Ascending aorta (tissue), 2 donors: ENCODE data around the gene IGF2. TPM values are rescaled to one million over a fixed set of nuclear protein-coding genes. Genes with fewer than 3 reads are reported as not detected.

Experiments used
- DNase-seq, 2 donors: peaks; one replicate each; pipeline ENCODE4 v3.0.0-alpha.2; 2019; ENCODE audit warnings: low spot score in 2 of 2
- H3K27ac ChIP-seq, 2 donors: fragments of 200-600 bp; sonication (generic); one replicate each; pipeline ENCODE4 v1.5.1; 2016 to 2017; ENCODE audit warnings: mild to moderate bottlenecking in 1 of 2
- H3K27me3 ChIP-seq: fragments of 200-600 bp; sonication (generic); one replicate; pipeline ENCODE4 v1.5.1; 2017
- H3K36me3 ChIP-seq, 2 donors: fragments of 200-600 bp; sonication (generic); one replicate each; pipeline ENCODE4 v1.5.1; 2016
- H3K4me1 ChIP-seq, 2 donors: fragments of 200-600 bp; sonication (generic); one replicate each; pipeline ENCODE4 v1.5.1; 2016 to 2017; ENCODE audit warnings: mild to moderate bottlenecking in 1 of 2
- H3K4me3 ChIP-seq, 2 donors: fragments of 200-600 bp; sonication (generic); one replicate each; pipeline ENCODE4 v1.5.1; 2016 to 2017; ENCODE audit warnings: mild to moderate bottlenecking in 1 of 2
- H3K9me3 ChIP-seq, 2 donors: fragments of 200-600 bp; sonication (generic); one replicate each; pipeline ENCODE4 v1.5.1; 2016
- intact Hi-C: fragments of 100-400 bp; cut with DNase I; formaldehyde crosslinking; loops from one replicate; pipeline ENCODE4 v1.15.1; 2023
- total RNA-seq: library from RNA; depleted of rRNA; stranded (reverse); fragments of >200 nt; gene quantifications from one replicate; pipeline ENCODE4 v1.1.0, GENCODE V29; 2016
- TF ChIP-seq, protein P1 (sequence below), 3 experiments: fragments of 200-600 bp in 2 of 3; fragments of 450-650 bp in 1 of 3; sonication (generic) in 2 of 3; IDR thresholded peaks; one replicate each; pipeline ENCODE4 v1.5.1; 2016 to 2019; ENCODE audit warnings: antibody characterized with exemption in 3 of 3, mild to moderate bottlenecking in 1 of 3, moderate library complexity in 1 of 3

The IGF2 gene
- total RNA-seq, 1 donor from 2014 or later = 124 TPM

DNA sequence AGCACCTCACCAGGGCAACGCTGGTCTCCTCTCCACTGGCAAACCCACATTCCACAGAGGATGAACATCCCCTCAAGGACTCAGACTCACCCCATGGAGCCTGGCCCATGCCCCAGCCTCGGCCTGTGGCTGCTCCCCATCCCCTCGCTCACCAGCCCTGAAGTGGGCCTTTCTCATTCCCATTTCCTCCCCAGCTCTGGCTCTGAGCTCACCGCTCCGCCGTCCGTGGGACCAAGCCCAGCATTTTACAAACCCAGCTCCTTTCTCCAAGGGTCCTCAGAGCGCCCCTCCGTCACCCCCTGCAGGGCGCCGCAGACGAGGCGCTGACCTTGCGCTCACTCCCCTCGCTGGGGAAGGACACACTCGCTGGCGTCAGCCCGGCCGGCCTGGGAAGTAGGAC, 6.9 kb upstream of the IGF2 start:
- intact Hi-C loops = no loop called here
- Histone ChIP-seq H3K4me1 (no peaks in the 10 kb centered on the region), H3K27me3 (peaks cover 22% of the 10 kb centered on the region)

DNA sequence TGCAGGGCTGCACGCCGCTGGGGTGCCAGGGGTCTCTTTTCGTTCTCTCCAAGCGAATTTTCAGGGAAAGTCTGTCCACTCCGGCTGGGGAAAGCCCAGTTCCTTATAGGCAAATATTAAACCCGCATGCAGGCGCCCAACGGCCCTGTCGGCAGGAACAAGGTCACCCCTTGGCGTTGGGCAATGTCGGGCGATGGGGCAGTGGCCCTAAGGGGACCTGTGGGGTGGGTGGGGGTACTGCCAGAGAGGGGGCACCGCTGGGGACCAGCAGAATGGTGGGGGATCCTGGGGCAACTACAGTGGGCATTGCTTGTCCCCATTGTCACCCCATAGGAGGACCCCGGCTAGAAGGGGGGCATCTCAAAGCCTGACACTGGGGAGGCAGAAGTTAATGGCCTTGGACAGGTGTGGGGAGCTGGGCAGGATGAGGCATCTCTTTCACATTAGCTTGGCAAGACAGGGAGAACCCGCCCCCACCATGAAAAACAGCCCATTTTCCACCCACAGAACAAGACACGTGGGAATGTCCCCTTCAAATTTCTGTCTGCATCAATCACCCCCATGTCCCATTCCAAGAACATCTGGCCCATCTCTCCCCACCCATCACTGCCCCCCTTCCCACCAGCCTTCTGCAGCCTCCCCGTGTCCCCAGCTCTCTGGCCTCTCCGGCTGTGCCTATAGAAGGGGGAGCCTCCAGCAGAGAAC, 5.5 kb upstream of the IGF2 start:
- H3K27ac ChIP-seq = no peak overlapping the region
- no peak overlapping the region for H3K4me3 ChIP-seq
- intact Hi-C loops = no loop called here
- no peak for DNase-seq
- TF ChIP-seq, protein P1, sequence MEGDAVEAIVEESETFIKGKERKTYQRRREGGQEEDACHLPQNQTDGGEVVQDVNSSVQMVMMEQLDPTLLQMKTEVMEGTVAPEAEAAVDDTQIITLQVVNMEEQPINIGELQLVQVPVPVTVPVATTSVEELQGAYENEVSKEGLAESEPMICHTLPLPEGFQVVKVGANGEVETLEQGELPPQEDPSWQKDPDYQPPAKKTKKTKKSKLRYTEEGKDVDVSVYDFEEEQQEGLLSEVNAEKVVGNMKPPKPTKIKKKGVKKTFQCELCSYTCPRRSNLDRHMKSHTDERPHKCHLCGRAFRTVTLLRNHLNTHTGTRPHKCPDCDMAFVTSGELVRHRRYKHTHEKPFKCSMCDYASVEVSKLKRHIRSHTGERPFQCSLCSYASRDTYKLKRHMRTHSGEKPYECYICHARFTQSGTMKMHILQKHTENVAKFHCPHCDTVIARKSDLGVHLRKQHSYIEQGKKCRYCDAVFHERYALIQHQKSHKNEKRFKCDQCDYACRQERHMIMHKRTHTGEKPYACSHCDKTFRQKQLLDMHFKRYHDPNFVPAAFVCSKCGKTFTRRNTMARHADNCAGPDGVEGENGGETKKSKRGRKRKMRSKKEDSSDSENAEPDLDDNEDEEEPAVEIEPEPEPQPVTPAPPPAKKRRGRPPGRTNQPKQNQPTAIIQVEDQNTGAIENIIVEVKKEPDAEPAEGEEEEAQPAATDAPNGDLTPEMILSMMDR (IDR thresholded peaks at IDR 0.05) = no peak
- H3K36me3 ChIP-seq = no peaks in the 10 kb centered on the region
- peaks cover 4 to 7% of the 10 kb centered on the region in 2 donors for H3K4me1 ChIP-seq
- H3K27me3 ChIP-seq = peaks cover 33% of the 10 kb centered on the region
- H3K9me3 ChIP-seq = no peaks in the 10 kb centered on the region

More for the DNA sequence above, 6.9 kb upstream of the IGF2 start:
- Histone ChIP-seq H3K36me3 (no peaks in the 10 kb centered on the region), H3K27ac (no peak overlapping the region), H3K4me3 (no peak overlapping the region), H3K9me3 (no peaks in the 10 kb centered on the region)
- TF ChIP-seq, protein P1 (IDR thresholded peaks at IDR 0.05) = no peak
- no peak for DNase-seq

DNA sequence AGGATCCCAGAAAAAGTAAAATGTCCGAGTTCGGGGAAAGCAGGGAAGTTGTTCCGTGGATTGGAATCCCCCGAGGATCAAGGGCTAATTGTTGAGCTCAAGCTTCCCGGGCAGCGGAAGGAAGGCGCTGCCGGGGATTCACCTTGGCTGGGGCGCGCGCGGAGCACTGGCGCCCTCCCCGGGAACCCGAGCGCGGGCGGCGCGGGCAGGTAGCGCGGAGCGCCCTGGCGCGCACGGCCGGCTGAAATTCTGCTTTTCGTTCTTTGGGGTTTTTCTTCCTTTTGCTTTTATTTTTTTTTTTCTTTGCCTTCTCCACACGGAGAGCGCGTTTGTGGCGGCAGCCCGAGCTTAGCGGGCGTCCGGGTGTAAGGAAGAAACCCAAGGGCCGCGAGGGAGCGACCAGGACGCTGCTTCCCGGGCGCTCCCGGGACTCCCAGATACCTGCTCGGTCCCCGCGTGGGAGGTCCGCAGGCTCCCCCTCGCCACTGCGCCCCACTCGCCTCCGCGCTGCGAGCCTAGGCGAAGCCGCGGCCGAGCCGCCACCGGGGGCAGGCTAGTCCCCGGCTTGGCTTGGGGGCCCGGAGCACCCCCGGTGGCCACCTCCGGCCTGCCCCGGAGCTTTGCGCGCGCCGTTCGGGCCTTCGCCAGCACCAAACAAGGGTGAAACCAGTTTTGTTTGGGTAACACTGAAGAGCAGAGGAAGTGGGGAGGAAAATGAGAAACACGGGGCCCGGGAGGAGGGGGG, 4.8 kb upstream of the IGF2 start:
- TF ChIP-seq, protein P1 (IDR thresholded peaks at IDR 0.05) = no peak
- no peak for DNase-seq

DNA sequence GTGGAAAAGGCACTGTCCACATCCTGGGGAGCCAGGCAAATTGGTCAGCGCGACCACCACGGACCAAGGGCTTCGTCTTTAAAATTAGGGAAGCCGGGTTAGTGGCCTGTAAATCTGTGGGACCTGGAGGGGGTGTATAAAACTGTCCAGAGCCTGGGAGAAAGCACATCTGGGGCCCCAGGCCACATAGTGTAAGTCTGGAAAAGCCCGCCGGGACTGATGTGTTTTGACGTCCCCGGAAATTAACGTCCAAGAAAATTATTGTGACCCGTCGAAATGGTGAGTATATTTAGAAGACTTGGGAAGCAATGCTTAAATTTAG, 4.2 kb upstream of the IGF2 start:
- intact Hi-C loops = no loop called here
- TF ChIP-seq, protein P1 (IDR thresholded peaks at IDR 0.05) = no peak
- DNase-seq = no peak
- no peak overlapping the region for H3K4me3 ChIP-seq
- H3K27me3 ChIP-seq = peaks cover 35% of the 10 kb centered on the region
- no peak overlapping the region for H3K27ac ChIP-seq
- H3K4me1 ChIP-seq = peaks cover 7 to 8% of the 10 kb centered on the region in 2 donors
- no peaks in the 10 kb centered on the region for H3K36me3 ChIP-seq
- H3K9me3 ChIP-seq = no peaks in the 10 kb centered on the region

More for the DNA sequence above, 4.8 kb upstream of the IGF2 start:
- intact Hi-C loops = no loop called here
- Histone ChIP-seq H3K27me3 (peaks cover 35% of the 10 kb centered on the region), H3K36me3 (no peaks in the 10 kb centered on the region), H3K9me3 (no peaks in the 10 kb centered on the region), H3K4me3 (no peak overlapping the region), H3K27ac (no peak overlapping the region), H3K4me1 (peaks cover 4 to 7% of the 10 kb centered on the region in 2 donors)

DNA sequence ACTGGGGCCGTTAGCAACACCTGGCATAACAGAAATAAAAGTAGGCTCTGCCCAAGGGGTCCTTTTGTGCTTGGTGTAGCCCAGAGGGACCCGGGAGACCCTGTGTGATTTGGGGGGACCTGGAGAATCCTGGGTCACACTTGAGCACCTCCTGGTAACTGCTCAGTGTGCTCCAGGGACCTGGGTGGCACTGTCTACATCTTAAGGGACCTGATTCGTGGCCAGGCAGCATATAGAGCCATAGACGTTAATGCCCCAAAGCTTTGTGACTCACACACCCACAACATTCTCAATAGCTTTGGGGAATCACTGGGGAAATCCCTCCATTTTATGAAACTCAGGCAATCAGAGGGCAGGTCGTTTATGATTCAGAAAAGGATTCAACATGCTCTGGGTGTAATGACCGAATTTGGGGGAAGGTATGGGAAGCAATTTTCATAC, 3.6 kb upstream of the IGF2 start:
- TF ChIP-seq, protein P1 (IDR thresholded peaks at IDR 0.05) = no peak
- Histone ChIP-seq H3K27ac (no peak overlapping the region), H3K9me3 (no peaks in the 10 kb centered on the region), H3K27me3 (peaks cover 36% of the 10 kb centered on the region), H3K36me3 (no peaks in the 10 kb centered on the region), H3K4me3 (no peak overlapping the region), H3K4me1 (peaks cover 7 to 8% of the 10 kb centered on the region in 2 donors)
- intact Hi-C loops = no loop called here
- DNase-seq = no peak
